Spleen (tissue), 7 donors: ENCODE results near the gene TYW1B.
"Not testable (repeated sequence)": the region's sequence is repeated elsewhere in the genome, so short reads cannot be mapped to it uniquely, and the experiment has no call there.

Source experiments
- CTCF ChIP-seq, 11 experiments: fragments of 200-600 bp in 7 of 11; fragments of 450-650 bp in 4 of 11; sonication (generic) in 4 of 11; IDR thresholded peaks in 8 of 11; conservative IDR thresholded peaks in 3 of 11; 1 replicate in 7 of 11; 2 replicates in 4 of 11; pipeline versions ENCODE4 v1.4.0 to v1.8.0; 2016 to 2021; ENCODE audit warnings: antibody characterized with exemption in 11 of 11, inconsistent platforms in 4 of 11, mild to moderate bottlenecking in 1 of 11
- POLR2A ChIP-seq, 3 donors: fragments of 450-650 bp; IDR thresholded peaks; one replicate each; pipeline ENCODE4 v1.5.1; 2017; ENCODE audit warnings: antibody characterized with exemption in 3 of 3, mild to moderate bottlenecking in 1 of 3
- donor health status: DM: no; HTN: no; CAD: no; lungs with moderate emphysema.
- donor health status: DM: no; HTN: no; CAD: no.
- donor health status: DM: no; HTN: no; CAD: no.

GRCh38 chr7:72696643-72697042, 131.4 kb downstream of the TYW1B start:
- not testable (repeated sequence) for TF ChIP-seq CTCF (IDR thresholded peaks at IDR 0.05 in 8 of 11, conservative IDR thresholded peaks at IDR 0.05 in 3 of 11); POLR2A (IDR thresholded peaks at IDR 0.05)
